ENCODE data around the gene CCNY. TPM values are rescaled to one million over a fixed set of nuclear protein-coding genes. Genes with fewer than 3 reads are reported as not detected.

The CCNY gene
- total RNA-seq, 2 experiments from 2014 or later = 37.0 to 55.8 TPM

DNA sequence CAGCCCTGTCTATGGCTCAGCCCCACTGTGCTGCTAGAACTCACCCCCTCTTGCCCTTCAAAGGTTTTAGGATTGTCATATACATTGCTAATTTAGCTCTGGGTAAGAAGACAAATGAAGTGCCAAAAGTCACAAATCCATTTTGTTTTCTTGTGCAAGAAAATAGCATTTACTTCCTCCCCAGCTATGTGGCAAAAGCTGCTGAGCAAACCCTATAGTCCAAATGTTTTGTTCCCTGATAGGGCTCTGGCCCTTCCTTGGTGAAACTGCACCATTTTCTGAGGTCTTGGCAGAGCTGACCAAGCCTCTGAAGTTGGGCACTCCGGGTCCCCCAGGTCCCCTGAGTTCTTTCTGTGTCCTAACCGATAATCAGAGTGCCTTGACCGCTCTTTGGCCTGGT is 184.7 kb downstream of the CCNY start:
- Histone ChIP-seq H2AFZ (ENCODE audit: low read length) (no peak overlapping the region), H3K9me3 (ENCODE audit: low read length) (no peaks in the 10 kb centered on the region), H3K27ac (ENCODE audit: low read depth, low read length, poor library complexity, severe bottlenecking) (no peak overlapping the region), H3K36me3 (ENCODE audit: insufficient read depth, low read length) (no peaks in the 10 kb centered on the region), H3K9me2 (ENCODE audit: insufficient read depth, low read length) (no peaks in the 10 kb centered on the region), H3K4me2 (ENCODE audit: low read length) (no peak overlapping the region), H3K4me3 (ENCODE audit: low read depth, low read length, poor library complexity, severe bottlenecking) (no peak overlapping the region), H3K79me2 (ENCODE audit: insufficient read depth, low read depth, low read length) (no peaks in the 10 kb centered on the region), H3K4me1 (ENCODE audit: insufficient read depth, low read length, poor library complexity, severe bottlenecking) (peaks cover 28% of the 10 kb centered on the region), H4K20me1 (ENCODE audit: insufficient read depth, low read length) (no peaks in the 10 kb centered on the region)
- no peak for TF ChIP-seq EZH2phosphoT487 (IDR thresholded peaks at IDR 0.05; ENCODE audit: borderline replicate concordance, low read depth, low read length)
- TF ChIP-seq, protein P1, sequence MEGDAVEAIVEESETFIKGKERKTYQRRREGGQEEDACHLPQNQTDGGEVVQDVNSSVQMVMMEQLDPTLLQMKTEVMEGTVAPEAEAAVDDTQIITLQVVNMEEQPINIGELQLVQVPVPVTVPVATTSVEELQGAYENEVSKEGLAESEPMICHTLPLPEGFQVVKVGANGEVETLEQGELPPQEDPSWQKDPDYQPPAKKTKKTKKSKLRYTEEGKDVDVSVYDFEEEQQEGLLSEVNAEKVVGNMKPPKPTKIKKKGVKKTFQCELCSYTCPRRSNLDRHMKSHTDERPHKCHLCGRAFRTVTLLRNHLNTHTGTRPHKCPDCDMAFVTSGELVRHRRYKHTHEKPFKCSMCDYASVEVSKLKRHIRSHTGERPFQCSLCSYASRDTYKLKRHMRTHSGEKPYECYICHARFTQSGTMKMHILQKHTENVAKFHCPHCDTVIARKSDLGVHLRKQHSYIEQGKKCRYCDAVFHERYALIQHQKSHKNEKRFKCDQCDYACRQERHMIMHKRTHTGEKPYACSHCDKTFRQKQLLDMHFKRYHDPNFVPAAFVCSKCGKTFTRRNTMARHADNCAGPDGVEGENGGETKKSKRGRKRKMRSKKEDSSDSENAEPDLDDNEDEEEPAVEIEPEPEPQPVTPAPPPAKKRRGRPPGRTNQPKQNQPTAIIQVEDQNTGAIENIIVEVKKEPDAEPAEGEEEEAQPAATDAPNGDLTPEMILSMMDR (conservative IDR thresholded peaks at IDR 0.05; ENCODE audit: low read length) = no peak
- BruUV-seq (replicated peaks) = no TSS peak
- DNase-seq (ENCODE audit: low spot score) = no peak
- ChIA-PET POLR2A (interaction anchor here (0.6 to 1.9 kb wide), 6 partner anchors 10 to 42 kb away, joined by 3 to 7 read pairs (median 4); no protein-coding TSS in a partner anchor), CTCF (ENCODE audit: unreplicated experiment) (interaction anchor here (1.1 kb wide), 1 partner anchor 25 kb away, joined by 3 read pairs; no protein-coding TSS in a partner anchor)
- intact Hi-C loops (cut with micrococcal nuclease; ENCODE audit: unreplicated experiment) = no loop called here

DNA sequence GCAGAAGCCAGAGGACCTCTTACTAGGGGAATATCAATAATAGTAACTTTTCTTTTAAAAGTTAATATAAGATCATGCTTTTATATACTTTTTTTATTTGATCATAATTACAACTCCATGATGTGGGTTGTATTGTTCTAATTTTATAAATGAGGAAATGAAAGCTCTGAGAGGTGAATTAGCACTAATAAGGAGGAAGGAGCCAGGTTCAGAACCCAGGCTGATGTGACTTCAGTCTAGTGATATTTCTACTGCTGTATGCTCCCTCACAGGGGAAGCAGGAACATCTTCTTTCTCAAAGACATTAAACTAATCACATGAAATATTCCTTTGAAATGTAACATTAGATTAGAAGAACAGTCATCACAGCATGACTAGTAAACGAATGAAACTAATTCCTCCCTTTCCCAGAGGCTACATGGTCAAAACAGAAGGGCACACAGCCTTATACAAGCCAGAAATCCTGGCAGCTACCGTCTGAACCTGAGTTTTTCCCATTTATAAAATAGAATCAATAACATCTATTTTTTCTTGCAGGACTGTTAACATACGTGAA is 187.4 kb downstream of the CCNY start:
- ChIA-PET CTCF (ENCODE audit: unreplicated experiment) (interaction anchor here (1.2 to 1.3 kb wide), 2 partner anchors 38 to 144 kb away, joined by 3 to 4 read pairs; no protein-coding TSS in a partner anchor), POLR2A (interaction anchor here (0.6 to 1.2 kb wide), 7 partner anchors 8 to 320 kb away, joined by 3 to 4 read pairs (median 3); no protein-coding TSS in a partner anchor)
- TF ChIP-seq EZH2phosphoT487 (IDR thresholded peaks at IDR 0.05; ENCODE audit: borderline replicate concordance, low read depth, low read length) = no peak
- TF ChIP-seq, protein P1 (conservative IDR thresholded peaks at IDR 0.05; ENCODE audit: low read length) = no peak
- no TSS peak for BruUV-seq (replicated peaks)
- no peaks in the 10 kb centered on the region; the same call in 1 of the 2 replicates for H4K20me1 ChIP-seq (ENCODE audit: insufficient read depth, low read length)
- no peak overlapping the region for H3K27ac ChIP-seq (ENCODE audit: low read depth, low read length, poor library complexity, severe bottlenecking)
- intact Hi-C loops (cut with micrococcal nuclease; ENCODE audit: unreplicated experiment) = no loop called here
- H3K4me3 ChIP-seq (ENCODE audit: low read depth, low read length, poor library complexity, severe bottlenecking) = no peak overlapping the region
- H3K4me2 ChIP-seq (ENCODE audit: low read length) = peak overlapping the region; percentile 45
- peaks cover 32% of the 10 kb centered on the region for H3K4me1 ChIP-seq (ENCODE audit: insufficient read depth, low read length, poor library complexity, severe bottlenecking)
- H3K79me2 ChIP-seq (ENCODE audit: insufficient read depth, low read depth, low read length) = no peaks in the 10 kb centered on the region
- no peaks in the 10 kb centered on the region for H3K9me2 ChIP-seq (ENCODE audit: insufficient read depth, low read length)
- no peak overlapping the region for H2AFZ ChIP-seq (ENCODE audit: low read length)
- no peaks in the 10 kb centered on the region for H3K36me3 ChIP-seq (ENCODE audit: insufficient read depth, low read length)
- no peaks in the 10 kb centered on the region for H3K9me3 ChIP-seq (ENCODE audit: low read length)
- DNase-seq (ENCODE audit: low spot score) = peak; percentile 29

DNA sequence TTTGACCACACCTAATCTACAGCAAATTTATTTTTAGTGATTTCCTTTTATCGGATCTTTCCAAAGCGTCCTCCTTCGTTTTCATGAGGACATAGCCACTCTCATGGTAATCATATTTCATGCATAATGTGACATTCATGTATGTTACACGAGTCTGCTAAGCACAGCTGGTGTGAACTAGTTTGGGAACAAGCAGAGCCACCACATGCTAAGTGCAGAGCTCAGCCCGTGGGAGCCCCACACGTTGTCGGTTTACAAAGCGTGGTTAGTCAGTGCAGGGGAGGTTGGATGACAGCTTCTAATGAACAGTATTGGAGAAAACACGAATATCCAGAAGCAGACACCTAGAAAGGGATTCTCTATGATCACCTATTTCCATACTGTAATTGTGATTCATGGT is 190.4 kb downstream of the CCNY start:
- Histone ChIP-seq H3K4me2 (ENCODE audit: low read length) (no peak overlapping the region), H3K4me1 (ENCODE audit: insufficient read depth, low read length, poor library complexity, severe bottlenecking) (peaks cover 26% of the 10 kb centered on the region), H3K9me3 (ENCODE audit: low read length) (no peaks in the 10 kb centered on the region), H3K4me3 (ENCODE audit: low read depth, low read length, poor library complexity, severe bottlenecking) (no peak overlapping the region), H3K36me3 (ENCODE audit: insufficient read depth, low read length) (0 out of 2 replicates have a peak, but pooled peaks cover 11% of the 10 kb centered on the region), H4K20me1 (ENCODE audit: insufficient read depth, low read length) (no peaks in the 10 kb centered on the region; the same call in 1 of the 2 replicates), H3K27ac (ENCODE audit: low read depth, low read length, poor library complexity, severe bottlenecking) (no peak overlapping the region), H3K9me2 (ENCODE audit: insufficient read depth, low read length) (no peaks in the 10 kb centered on the region), H3K79me2 (ENCODE audit: insufficient read depth, low read depth, low read length) (no peaks in the 10 kb centered on the region), H2AFZ (ENCODE audit: low read length) (no peak overlapping the region)
- BruUV-seq (replicated peaks) = no TSS peak
- no peak for DNase-seq (ENCODE audit: low spot score)
- CTCF ChIA-PET (ENCODE audit: unreplicated experiment) = no interaction called here
- TF ChIP-seq, protein P1 (conservative IDR thresholded peaks at IDR 0.05; ENCODE audit: low read length) = no peak
- TF ChIP-seq EZH2phosphoT487 (IDR thresholded peaks at IDR 0.05; ENCODE audit: borderline replicate concordance, low read depth, low read length) = no peak
- intact Hi-C loops (cut with micrococcal nuclease; ENCODE audit: unreplicated experiment) = no loop called here
- POLR2A ChIA-PET = interaction anchor here (1.3 kb wide), 1 partner anchor 17 kb away, joined by 4 read pairs; no protein-coding TSS in a partner anchor

Measured in OCI-LY7 (cell line).